ENCODE results near the gene GIMAP8.

Gene GIMAP8

GRCh38 chr7:150450491-150451001 is at the start of gene GIMAP8:
TSS of gene GIMAP8 (plus strand) at chr7:150450630. CDS start at chr7:150466699, 16,069 bp downstream.
- no peak within 1 kb of the TSS for H3K27ac ChIP-seq
- TF ChIP-seq CTCF (conservative IDR thresholded peaks at IDR 0.05; ENCODE audit: low read depth): no peak
- ChIA-PET POLR2A (ENCODE audit: low non-redundant PET) (no interaction called here), CTCF (no interaction called here)
- DNase-seq (ENCODE audit: low spot score): no peak

GRCh38 chr7:150400788-150401423 is 49.5 kb upstream of the GIMAP8 start:
- TF ChIP-seq CTCF (conservative IDR thresholded peaks at IDR 0.05; ENCODE audit: low read depth): no peak
- CTCF ChIA-PET: no interaction called here
- DNase-seq (ENCODE audit: low spot score): no peak
- H3K27ac ChIP-seq: peak overlapping the region; percentile 66; the same call in 1 of the 2 replicates
- POLR2A ChIA-PET (ENCODE audit: low non-redundant PET): no interaction called here

- TF ChIP-seq CTCF (conservative IDR thresholded peaks at IDR 0.05; ENCODE audit: low read depth): no peak
- DNase-seq (ENCODE audit: low spot score): no peak
- no peak overlapping the region for H3K27ac ChIP-seq
- CTCF ChIA-PET: no interaction called here
- POLR2A ChIA-PET (ENCODE audit: low non-redundant PET): no interaction called here
These were observed 49.0 kb upstream of the GIMAP8 start for GRCh38 chr7:150401424-150401790.

DNA sequence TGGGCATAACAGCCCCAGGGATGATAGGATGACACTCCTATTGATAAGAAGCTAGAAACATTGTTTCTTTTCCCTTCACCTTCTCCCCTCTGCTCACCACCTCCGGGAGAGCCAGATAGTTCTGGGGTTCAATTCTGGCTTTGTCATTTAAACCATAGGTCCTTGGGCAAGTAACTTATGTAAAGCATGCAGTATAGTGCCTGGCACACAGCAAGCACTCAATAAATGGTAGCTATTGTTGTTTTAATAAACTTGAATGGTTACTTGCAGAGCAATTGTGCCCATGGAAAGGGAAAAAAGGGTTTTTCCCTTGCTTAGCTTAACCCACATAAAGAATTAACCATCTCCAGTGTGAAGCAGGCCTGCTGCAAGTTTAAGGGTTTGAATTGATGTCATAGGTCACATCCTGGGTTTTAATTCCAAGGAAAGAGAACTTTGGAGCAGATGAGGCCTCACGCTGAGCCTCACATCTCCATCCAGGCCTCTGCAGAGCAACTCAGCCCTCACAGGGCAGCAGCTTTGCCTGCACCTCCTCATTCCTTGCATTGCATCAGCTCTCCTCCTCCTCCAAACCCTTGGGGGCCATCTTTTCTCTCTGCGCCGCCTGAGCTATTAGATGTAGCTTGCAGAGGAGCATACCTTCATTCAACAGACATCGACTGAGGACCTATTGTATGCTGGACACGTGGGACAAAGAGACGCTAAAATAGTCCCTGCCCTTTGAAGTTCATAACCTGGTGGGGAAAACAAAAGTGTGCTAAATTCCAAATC is 48.4 kb upstream of the GIMAP8 start:
- CTCF ChIA-PET: no interaction called here
- DNase-seq (ENCODE audit: low spot score): no peak
- no peak for TF ChIP-seq CTCF (conservative IDR thresholded peaks at IDR 0.05; ENCODE audit: low read depth)
- POLR2A ChIA-PET (ENCODE audit: low non-redundant PET): interaction anchor here (0.6 kb wide), 1 partner anchor 30 kb away, joined by 3 read pairs; no protein-coding TSS in a partner anchor
- H3K27ac ChIP-seq: no peak overlapping the region

GRCh38 chr7:150402671-150403321 is 47.6 kb upstream of the GIMAP8 start:
- POLR2A ChIA-PET (ENCODE audit: low non-redundant PET): interaction anchor here (0.6 kb wide), 1 partner anchor 30 kb away, joined by 3 read pairs; no protein-coding TSS in a partner anchor
- no peak for TF ChIP-seq CTCF (conservative IDR thresholded peaks at IDR 0.05; ENCODE audit: low read depth)
- H3K27ac ChIP-seq: no peak overlapping the region
- CTCF ChIA-PET: no interaction called here
- DNase-seq (ENCODE audit: low spot score): no peak

DNA sequence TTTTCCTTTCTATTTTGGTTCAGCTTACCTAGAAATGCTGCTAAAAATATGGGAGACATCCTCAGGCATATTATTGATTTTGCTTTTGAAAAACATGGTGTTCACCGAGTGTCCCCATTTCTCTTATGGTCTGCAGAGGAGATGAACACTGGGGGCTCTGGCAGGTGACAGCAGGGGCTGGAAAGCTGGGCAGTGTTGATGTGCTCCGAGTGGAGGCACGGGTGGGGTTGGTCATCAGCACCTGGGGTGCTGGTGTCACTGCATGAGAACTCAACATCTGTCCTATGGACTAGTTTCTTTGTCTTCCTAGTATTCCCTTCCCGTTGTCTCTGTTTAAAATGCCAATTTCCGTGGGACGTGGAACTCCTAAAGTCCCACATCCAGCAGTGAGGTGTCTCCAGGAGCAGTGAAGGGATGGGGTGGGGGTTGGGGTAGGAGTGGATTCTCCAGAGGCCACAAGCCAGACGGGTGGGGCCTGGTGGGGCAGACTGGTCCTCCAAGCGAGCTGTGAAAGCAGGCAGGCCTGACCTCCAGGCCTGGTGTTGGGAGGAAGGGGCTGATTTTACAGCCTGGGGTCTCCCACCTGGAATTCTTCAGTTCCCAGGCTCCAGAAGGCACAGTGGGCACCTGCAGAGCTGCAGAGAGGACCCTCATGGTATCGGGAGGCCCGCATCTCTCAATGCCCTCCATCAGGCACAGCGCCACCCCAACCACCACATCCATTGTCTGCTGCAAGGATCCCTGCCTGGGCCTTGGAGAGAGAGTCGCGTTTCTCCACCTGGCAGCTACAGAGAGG is 46.9 kb upstream of the GIMAP8 start:
- no peak for TF ChIP-seq CTCF (conservative IDR thresholded peaks at IDR 0.05; ENCODE audit: low read depth)
- POLR2A ChIA-PET (ENCODE audit: low non-redundant PET): no interaction called here
- CTCF ChIA-PET: no interaction called here
- no peak for DNase-seq (ENCODE audit: low spot score)
- peak overlapping the region; percentile 74; the same call in 1 of the 2 replicates for H3K27ac ChIP-seq
